OCI-LY1 (cell line): ENCODE measurements around the gene PACSIN1.

Experiments
- EZH2 ChIP-seq: fragments of 200-600 bp; sonication (generic), shearing (Covaris generic); IDR thresholded peaks from 2 replicates; pipeline ENCODE4 v1.8.0; 2017; ENCODE audit warnings: borderline replicate concordance, mixed run types, mild to moderate bottlenecking, antibody characterized with exemption, low read length, moderate library complexity, mixed read lengths
- TF ChIP-seq, protein P1 (sequence below): fragments of 200-600 bp; sonication (generic), shearing (Covaris generic); IDR thresholded peaks from 2 replicates; pipeline ENCODE4 v1.5.1; 2017; ENCODE audit warnings: mild to moderate bottlenecking, antibody characterized with exemption, low read length, moderate library complexity, mixed read lengths

DNA sequence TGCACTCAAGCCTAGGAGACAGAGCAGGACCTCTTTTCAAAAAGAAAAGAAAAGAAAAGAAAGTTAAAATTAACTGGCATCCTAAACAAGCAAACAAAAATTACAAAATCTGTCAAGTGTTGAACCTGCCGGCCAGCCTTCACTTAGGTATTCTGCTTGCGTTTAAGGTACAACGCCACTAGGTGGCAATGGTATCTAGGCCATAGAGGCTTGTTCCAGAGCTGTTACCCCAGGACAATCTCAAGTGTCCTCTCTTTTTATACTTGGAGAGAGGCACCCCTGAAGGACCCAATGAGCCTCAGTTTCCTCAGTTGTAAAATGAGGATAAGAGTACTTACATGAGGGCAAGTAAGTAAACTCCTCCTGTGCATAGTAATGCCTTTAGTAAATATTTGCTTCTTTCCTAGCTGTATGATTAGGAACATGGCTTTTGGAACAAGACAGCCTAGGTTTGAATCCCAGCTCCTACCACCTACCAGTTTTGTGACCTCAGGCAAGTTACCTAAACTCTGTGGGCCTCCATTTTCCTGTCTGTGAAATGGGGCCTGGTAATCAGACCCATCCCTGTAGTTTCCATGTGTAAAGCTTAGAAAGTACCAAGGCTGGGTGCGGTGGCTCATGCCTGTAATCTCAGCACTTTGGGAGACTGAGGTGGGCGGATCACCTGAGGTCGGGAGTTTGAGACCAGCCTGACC is 5.8 kb upstream of the PACSIN1 start:
- TF ChIP-seq, protein P1, sequence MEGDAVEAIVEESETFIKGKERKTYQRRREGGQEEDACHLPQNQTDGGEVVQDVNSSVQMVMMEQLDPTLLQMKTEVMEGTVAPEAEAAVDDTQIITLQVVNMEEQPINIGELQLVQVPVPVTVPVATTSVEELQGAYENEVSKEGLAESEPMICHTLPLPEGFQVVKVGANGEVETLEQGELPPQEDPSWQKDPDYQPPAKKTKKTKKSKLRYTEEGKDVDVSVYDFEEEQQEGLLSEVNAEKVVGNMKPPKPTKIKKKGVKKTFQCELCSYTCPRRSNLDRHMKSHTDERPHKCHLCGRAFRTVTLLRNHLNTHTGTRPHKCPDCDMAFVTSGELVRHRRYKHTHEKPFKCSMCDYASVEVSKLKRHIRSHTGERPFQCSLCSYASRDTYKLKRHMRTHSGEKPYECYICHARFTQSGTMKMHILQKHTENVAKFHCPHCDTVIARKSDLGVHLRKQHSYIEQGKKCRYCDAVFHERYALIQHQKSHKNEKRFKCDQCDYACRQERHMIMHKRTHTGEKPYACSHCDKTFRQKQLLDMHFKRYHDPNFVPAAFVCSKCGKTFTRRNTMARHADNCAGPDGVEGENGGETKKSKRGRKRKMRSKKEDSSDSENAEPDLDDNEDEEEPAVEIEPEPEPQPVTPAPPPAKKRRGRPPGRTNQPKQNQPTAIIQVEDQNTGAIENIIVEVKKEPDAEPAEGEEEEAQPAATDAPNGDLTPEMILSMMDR: peak; percentile 78
- no peak for TF ChIP-seq EZH2
